ENCODE measurements around the gene RNF217. TPM values are rescaled to one million over a fixed set of nuclear protein-coding genes. Genes with fewer than 3 reads are reported as not detected.

Gene RNF217
- total RNA-seq, 4 donors from 2014 or later = 6.0 to 24.3 (median 16.0) TPM

DNA sequence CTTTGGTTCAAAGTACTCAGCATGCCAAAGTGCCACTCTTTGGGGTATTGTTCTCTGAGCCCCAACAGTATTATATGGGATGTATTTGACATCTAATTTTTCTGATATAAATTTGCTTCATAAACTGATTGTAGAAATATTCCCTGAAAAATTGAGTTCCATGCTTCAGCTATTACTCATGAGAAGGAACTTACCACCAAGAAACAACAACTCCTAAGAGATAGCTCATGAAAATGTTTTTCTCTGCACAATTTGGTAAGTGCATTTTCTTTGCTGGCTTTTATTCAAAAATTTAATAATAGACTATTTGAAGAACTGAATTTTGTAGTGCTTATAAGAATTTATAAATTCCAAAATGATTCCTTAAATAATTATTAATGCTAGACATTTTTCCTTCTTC, 178.6 kb downstream of the RNF217 start:
- no peaks in the 10 kb centered on the region for H3K36me3 ChIP-seq
- no peak overlapping the region for H3K27ac ChIP-seq
- H3K4me3 ChIP-seq = no peak overlapping the region
- intact Hi-C loops (cut with DNase I; ENCODE audit: low total_unique reads) = no loop called here
- DNase-seq = no peak
- no peaks in the 10 kb centered on the region for H3K9me3 ChIP-seq
- no peaks in the 10 kb centered on the region for H3K27me3 ChIP-seq
- in situ Hi-C loops (cut with MboI; ENCODE audit: low pct_ligation_motif_present in 1 of 4, low pct_unique_long_range_greater_than_20kb in 1 of 4, low sequenced_read_pairs in 3 of 4) = no loop called here
- TF ChIP-seq POLR2AphosphoS5 (IDR thresholded peaks at IDR 0.05) = no peak
- no peak for TF ChIP-seq POLR2A (IDR thresholded peaks at IDR 0.05)
- TF ChIP-seq, protein P1, sequence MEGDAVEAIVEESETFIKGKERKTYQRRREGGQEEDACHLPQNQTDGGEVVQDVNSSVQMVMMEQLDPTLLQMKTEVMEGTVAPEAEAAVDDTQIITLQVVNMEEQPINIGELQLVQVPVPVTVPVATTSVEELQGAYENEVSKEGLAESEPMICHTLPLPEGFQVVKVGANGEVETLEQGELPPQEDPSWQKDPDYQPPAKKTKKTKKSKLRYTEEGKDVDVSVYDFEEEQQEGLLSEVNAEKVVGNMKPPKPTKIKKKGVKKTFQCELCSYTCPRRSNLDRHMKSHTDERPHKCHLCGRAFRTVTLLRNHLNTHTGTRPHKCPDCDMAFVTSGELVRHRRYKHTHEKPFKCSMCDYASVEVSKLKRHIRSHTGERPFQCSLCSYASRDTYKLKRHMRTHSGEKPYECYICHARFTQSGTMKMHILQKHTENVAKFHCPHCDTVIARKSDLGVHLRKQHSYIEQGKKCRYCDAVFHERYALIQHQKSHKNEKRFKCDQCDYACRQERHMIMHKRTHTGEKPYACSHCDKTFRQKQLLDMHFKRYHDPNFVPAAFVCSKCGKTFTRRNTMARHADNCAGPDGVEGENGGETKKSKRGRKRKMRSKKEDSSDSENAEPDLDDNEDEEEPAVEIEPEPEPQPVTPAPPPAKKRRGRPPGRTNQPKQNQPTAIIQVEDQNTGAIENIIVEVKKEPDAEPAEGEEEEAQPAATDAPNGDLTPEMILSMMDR (IDR thresholded peaks at IDR 0.05) = no peak
- TF ChIP-seq EP300 (IDR thresholded peaks at IDR 0.05; ENCODE audit: low read depth) = no peak
- H3K4me1 ChIP-seq = no peaks in the 10 kb centered on the region

Other genes starting within 250 kb of the RNF217 start
- 10 to 100 TPM in 3 of 4 donors, 1 to 10 TPM in 1; 2.6 to 96.5 (median 25.2) TPM for gene TPD52L1, start 191.3 kb downstream of the RNF217 start, total RNA-seq

Data from transverse colon (tissue), 4 donors.